ENCODE data around the gene BTC. TPM values are rescaled to one million over a fixed set of nuclear protein-coding genes. Genes with fewer than 3 reads are reported as not detected.

BTC gene
- polyA plus RNA-seq, 1 donor (not counting 4 experiments of a cell fraction or from before 2014, with no cell fraction given): 0.58 TPM

- DNase-seq (ENCODE audit: low read depth, low spot score): no peak
- H3K9me1 ChIP-seq (ENCODE audit: control insufficient read depth, extremely low read depth, insufficient read depth, low read length): no peaks in the 10 kb centered on the region
- no peak for TF ChIP-seq CTCF (optimal IDR thresholded peaks at IDR 0.05 in 1 of 3, IDR thresholded peaks at IDR 0.05 in 1 of 3, conservative IDR thresholded peaks at IDR 0.05 in 1 of 3; ENCODE audit: extremely low read depth in 1 of 3, insufficient read depth in 2 of 3, low read length in 3 of 3)
- no peak for TF ChIP-seq EZH2 (IDR thresholded peaks at IDR 0.05; ENCODE audit: low read length)
Measured at GRCh38 chr4:74790652-74791051, 3.7 kb downstream of the BTC start.

GRCh38 chr4:74789518-74789917 lies 4.8 kb downstream of the BTC start:
- Histone ChIP-seq H3K36me3 (ENCODE audit: control insufficient read depth in 2 of 2, extremely low read depth in 1 of 2, insufficient read depth in 2 of 2, low read length in 2 of 2) (no peaks in the 10 kb centered on the region), H3K4me1 (ENCODE audit: control insufficient read depth, extremely low read depth, insufficient read depth, low read length) (peaks cover 6% of the 10 kb centered on the region), H3K9me1 (ENCODE audit: control insufficient read depth, extremely low read depth, insufficient read depth, low read length) (no peaks in the 10 kb centered on the region), H3K27ac (ENCODE audit: control insufficient read depth, insufficient read depth, low read length) (no peak overlapping the region), H2AFZ (ENCODE audit: control insufficient read depth, low read length) (no peak overlapping the region), H3K9me3 (ENCODE audit: control insufficient read depth, low read depth, low read length) (no peaks in the 10 kb centered on the region), H3K27me3 (ENCODE audit: control insufficient read depth, extremely low read depth, insufficient read depth, low read length) (peaks cover 7% of the 10 kb centered on the region), H3K9ac (ENCODE audit: control insufficient read depth, extremely low read depth, insufficient read depth, low read length) (no peak overlapping the region), H3K4me3 (ENCODE audit: control insufficient read depth in 2 of 3, extremely low read depth in 1 of 3, insufficient read depth in 2 of 3, low read depth in 1 of 3, low read length in 3 of 3) (no peak overlapping the region), H4K20me1 (ENCODE audit: control insufficient read depth, extremely low read depth, insufficient read depth, low read length) (no peaks in the 10 kb centered on the region), H3K79me2 (ENCODE audit: control insufficient read depth, insufficient read depth, low read length) (no peaks in the 10 kb centered on the region), H3K4me2 (ENCODE audit: control insufficient read depth, extremely low read depth, insufficient read depth, low read depth, low read length) (no peak overlapping the region)
- dilution Hi-C loops (cut with MboI; ENCODE audit: extremely low pct_ligation_motif_present, low sequenced_read_pairs): no loop called here
- DNase-seq (ENCODE audit: low read depth, low spot score): no peak
- TF ChIP-seq EZH2 (IDR thresholded peaks at IDR 0.05; ENCODE audit: low read length): no peak
- no peak for TF ChIP-seq CTCF (optimal IDR thresholded peaks at IDR 0.05 in 1 of 3, IDR thresholded peaks at IDR 0.05 in 1 of 3, conservative IDR thresholded peaks at IDR 0.05 in 1 of 3; ENCODE audit: extremely low read depth in 1 of 3, insufficient read depth in 2 of 3, low read length in 3 of 3)
- FAIRE-seq: no peak

More at GRCh38 chr4:74790652-74791051, 3.7 kb downstream of the BTC start:
- H3K9me3 ChIP-seq (ENCODE audit: control insufficient read depth, low read depth, low read length): no peaks in the 10 kb centered on the region
- H3K27me3 ChIP-seq (ENCODE audit: control insufficient read depth, extremely low read depth, insufficient read depth, low read length): peaks cover 7% of the 10 kb centered on the region
- H4K20me1 ChIP-seq (ENCODE audit: control insufficient read depth, extremely low read depth, insufficient read depth, low read length): no peaks in the 10 kb centered on the region
- H3K9ac ChIP-seq (ENCODE audit: control insufficient read depth, extremely low read depth, insufficient read depth, low read length): no peak overlapping the region
- no peak overlapping the region for H3K4me2 ChIP-seq (ENCODE audit: control insufficient read depth, extremely low read depth, insufficient read depth, low read depth, low read length)
- H3K4me1 ChIP-seq (ENCODE audit: control insufficient read depth, extremely low read depth, insufficient read depth, low read length): peaks cover 7% of the 10 kb centered on the region
- dilution Hi-C loops (cut with MboI; ENCODE audit: extremely low pct_ligation_motif_present, low sequenced_read_pairs): no loop called here
- H3K79me2 ChIP-seq (ENCODE audit: control insufficient read depth, insufficient read depth, low read length): no peaks in the 10 kb centered on the region
- no peak overlapping the region for H3K27ac ChIP-seq (ENCODE audit: control insufficient read depth, insufficient read depth, low read length)
- H3K36me3 ChIP-seq (ENCODE audit: control insufficient read depth in 2 of 2, extremely low read depth in 1 of 2, insufficient read depth in 2 of 2, low read length in 2 of 2): no peaks in the 10 kb centered on the region
- no peak for FAIRE-seq
- no peak overlapping the region for H3K4me3 ChIP-seq (ENCODE audit: control insufficient read depth in 2 of 3, extremely low read depth in 1 of 3, insufficient read depth in 2 of 3, low read depth in 1 of 3, low read length in 3 of 3)
- no peak overlapping the region for H2AFZ ChIP-seq (ENCODE audit: control insufficient read depth, low read length)

Measured in keratinocyte (primary cell).